ENCODE results near the gene SH3D21. TPM values are rescaled to one million over a fixed set of nuclear protein-coding genes. Genes with fewer than 3 reads are reported as not detected.

The SH3D21 gene
- total RNA-seq, 1 donor from 2014 or later = 1.7 TPM

GRCh38 chr1:36297062-36297461 is 9.1 kb upstream of the SH3D21 start:
- H3K4me3 ChIP-seq (ENCODE audit: low read depth, low read length) = no peak overlapping the region
- DNase-seq (ENCODE audit: low read depth) = no peak
- no peak for TF ChIP-seq CTCF (IDR thresholded peaks at IDR 0.05; ENCODE audit: insufficient read depth, low read length, poor library complexity, severe bottlenecking)
- no peaks in the 10 kb centered on the region for H3K27me3 ChIP-seq (ENCODE audit: control insufficient read depth, insufficient read depth, low read length)
- peaks cover 3% of the 10 kb centered on the region for H3K36me3 ChIP-seq (ENCODE audit: control insufficient read depth, insufficient read depth, low read length)

GRCh38 chr1:36298640-36299039 is 7.5 kb upstream of the SH3D21 start:
- no peaks in the 10 kb centered on the region for H3K27me3 ChIP-seq (ENCODE audit: control insufficient read depth, insufficient read depth, low read length)
- TF ChIP-seq CTCF (IDR thresholded peaks at IDR 0.05; ENCODE audit: insufficient read depth, low read length, poor library complexity, severe bottlenecking) = no peak
- peaks cover 3% of the 10 kb centered on the region for H3K36me3 ChIP-seq (ENCODE audit: control insufficient read depth, insufficient read depth, low read length)

GRCh38 chr1:36300526-36300925 is 5.6 kb upstream of the SH3D21 start:
- H3K27me3 ChIP-seq (ENCODE audit: control insufficient read depth, insufficient read depth, low read length) = no peaks in the 10 kb centered on the region
- H3K36me3 ChIP-seq (ENCODE audit: control insufficient read depth, insufficient read depth, low read length) = peaks cover 3% of the 10 kb centered on the region
- DNase-seq (ENCODE audit: low read depth) = no peak
- H3K4me3 ChIP-seq (ENCODE audit: low read depth, low read length) = no peak overlapping the region
- TF ChIP-seq CTCF (IDR thresholded peaks at IDR 0.05; ENCODE audit: insufficient read depth, low read length, poor library complexity, severe bottlenecking) = no peak

More at GRCh38 chr1:36298640-36299039, 7.5 kb upstream of the SH3D21 start:
- no peak overlapping the region for H3K4me3 ChIP-seq (ENCODE audit: low read depth, low read length)
- DNase-seq (ENCODE audit: low read depth) = no peak

GRCh38 chr1:36301220-36301619 is 4.9 kb upstream of the SH3D21 start:
- no peak for TF ChIP-seq CTCF (IDR thresholded peaks at IDR 0.05; ENCODE audit: insufficient read depth, low read length, poor library complexity, severe bottlenecking)
- peaks cover 2% of the 10 kb centered on the region for H3K36me3 ChIP-seq (ENCODE audit: control insufficient read depth, insufficient read depth, low read length)
- no peak for DNase-seq (ENCODE audit: low read depth)
- no peak overlapping the region for H3K4me3 ChIP-seq (ENCODE audit: low read depth, low read length)
- H3K27me3 ChIP-seq (ENCODE audit: control insufficient read depth, insufficient read depth, low read length) = no peaks in the 10 kb centered on the region

GRCh38 chr1:36303244-36303643 is 2.9 kb upstream of the SH3D21 start:
- Histone ChIP-seq H3K36me3 (ENCODE audit: control insufficient read depth, insufficient read depth, low read length) (peaks cover 2% of the 10 kb centered on the region), H3K4me3 (ENCODE audit: low read depth, low read length) (no peak overlapping the region), H3K27me3 (ENCODE audit: control insufficient read depth, insufficient read depth, low read length) (no peaks in the 10 kb centered on the region)
- DNase-seq (ENCODE audit: low read depth) = no peak
- no peak for TF ChIP-seq CTCF (IDR thresholded peaks at IDR 0.05; ENCODE audit: insufficient read depth, low read length, poor library complexity, severe bottlenecking)

GRCh38 chr1:36303650-36304360 is 2.4 kb upstream of the SH3D21 start:
- no peak overlapping the region for H3K4me3 ChIP-seq (ENCODE audit: low read depth, low read length)
- no peak for DNase-seq (ENCODE audit: low read depth)
- no peaks in the 10 kb centered on the region for H3K27me3 ChIP-seq (ENCODE audit: control insufficient read depth, insufficient read depth, low read length)
- TF ChIP-seq CTCF (IDR thresholded peaks at IDR 0.05; ENCODE audit: insufficient read depth, low read length, poor library complexity, severe bottlenecking) = no peak
- H3K36me3 ChIP-seq (ENCODE audit: control insufficient read depth, insufficient read depth, low read length) = no peaks in the 10 kb centered on the region
